Stomach (tissue), 9 donors: ENCODE measurements around the gene TOB2. TPM values are rescaled to one million over a fixed set of nuclear protein-coding genes. Genes with fewer than 3 reads are reported as not detected.
A peak's percentile ranks its signal among the peaks of the same experiment; 100 is the strongest.

Source experiments
- DNase-seq, 2 donors: peaks; one replicate each; pipeline versions ENCODE4 v3.0.0 to v3.0.0-alpha.2; 2013 to 2019
- H3K27ac ChIP-seq, 5 donors: fragments of 200-600 bp in 4 of 5; sonication (generic) in 4 of 5; one replicate each; pipeline ENCODE4 v1.5.1; 2013 to 2019; ENCODE audit warnings: mild to moderate bottlenecking in 1 of 5, moderate library complexity in 1 of 5
- H3K27me3 ChIP-seq, 3 donors: fragments of 200-600 bp; sonication (generic); one replicate each; pipeline ENCODE4 v1.5.1; 2017 to 2019; ENCODE audit warnings: mixed run types in 1 of 3
- H3K36me3 ChIP-seq, 4 donors: fragments of 200-600 bp; sonication (generic); 1 replicate in 3 of 4; 2 replicates in 1 of 4; pipeline ENCODE4 v1.5.1; 2016 to 2019
- H3K4me1 ChIP-seq, 4 donors: fragments of 200-600 bp; sonication (generic); one replicate each; pipeline ENCODE4 v1.5.1; 2016 to 2019
- H3K4me3 ChIP-seq, 4 donors: fragments of 200-600 bp; sonication (generic) in 3 of 4; one replicate each; pipeline ENCODE4 v1.5.1; 2016 to 2019; ENCODE audit warnings: mild to moderate bottlenecking in 1 of 4
- H3K9me3 ChIP-seq, 4 donors: fragments of 200-600 bp; sonication (generic); one replicate each; pipeline ENCODE4 v1.5.1; 2016 to 2019
- CTCF ChIP-seq, 7 experiments: fragments of 450-650 bp in 4 of 7; fragments of 200-600 bp in 3 of 7; sonication (generic) in 3 of 7; IDR thresholded peaks; one replicate each; pipeline ENCODE4 v1.5.1; 2016 to 2019; ENCODE audit warnings: antibody characterized with exemption in 7 of 7, control low read depth in 2 of 7, mild to moderate bottlenecking in 1 of 7
- EP300 ChIP-seq: sonication (generic); formaldehyde crosslinking; IDR thresholded peaks from one replicate; pipeline ENCODE4 v1.6.1; 2017; ENCODE audit warnings: antibody characterized with exemption
- POLR2A ChIP-seq, 4 donors: fragments of 450-650 bp; IDR thresholded peaks; one replicate each; pipeline ENCODE4 v1.6.1; 2016; ENCODE audit warnings: antibody characterized with exemption in 4 of 4, control low read depth in 2 of 4, mild to moderate bottlenecking in 1 of 4, moderate library complexity in 1 of 4
- POLR2AphosphoS5 ChIP-seq, 3 donors: sonication (generic); formaldehyde crosslinking; IDR thresholded peaks; one replicate each; pipeline ENCODE4 v1.6.1; 2016; ENCODE audit warnings: antibody characterized with exemption in 3 of 3
- WGBS, 5 donors: extraction: QIAGEN DNeasy Blood & Tissue Kit in 3 of 5; methylation state at CpG; one replicate each; pipeline versions ENCODE4 v1.1.5 to v1.1.7; 2013 to 2018; 5-methylcytosine and 5-hydroxymethylcytosine counted together
- intact Hi-C: fragments of 100-400 bp; cut with DNase I; formaldehyde crosslinking; loops from one replicate; pipeline ENCODE4 v1.15.1; 2023; ENCODE audit warnings: low total_unique reads
- polyA plus RNA-seq, 3 donors: library from polyadenylated mRNA; stranded (reverse); fragments of 200-250 nt; gene quantifications; one replicate each; pipeline ENCODE4 v1.2.3, GENCODE V29; 2013
- total RNA-seq, 5 donors: library from RNA; depleted of rRNA; stranded (reverse); fragments of >200 nt; gene quantifications; one replicate each; pipeline versions ENCODE4 v1.1.0 to v1.2.3, GENCODE V29; 2014 to 2016
- donor health status: healthy with polysubstance abuse.
- donor health status: Bipolar disorder and iron deficiency.
- donor health status: healthy.

Gene TOB2
- total and polyA plus RNA-seq, 8 donors, result 11.0 to 42.4 (median 24.5) TPM

GRCh38 chr22:41395531-41396240, 50.9 kb downstream of the TOB2 start:
- Histone ChIP-seq H3K4me3 (no peak overlapping the region), H3K36me3 (peaks cover 47 to 87% (median 74%) of the 10 kb centered on the region in 4 donors), H3K27ac (no peak overlapping the region), H3K4me1 (peaks cover 0 to 10% (median 4%) of the 10 kb centered on the region in 4 donors), H3K27me3 (no peaks in the 10 kb centered on the region), H3K9me3 (no peaks in the 10 kb centered on the region)
- no peak for TF ChIP-seq POLR2A (IDR thresholded peaks at IDR 0.05)
- no peak for TF ChIP-seq EP300
- TF ChIP-seq CTCF (IDR thresholded peaks at IDR 0.05), result no peak
- intact Hi-C loops, result loop anchor here (5.0 kb wide), 1 partner anchor 132 kb away; no protein-coding TSS in a partner anchor
- no peak for DNase-seq
- WGBS, 5 donors, result 92 to 96% (median 95%) methylated on average over 35 to 37 of the region's 37 CpGs

- no peak for DNase-seq
- H3K27ac ChIP-seq, result peak overlapping the region in 1 of 5 donors; percentile 58
- no peaks in the 10 kb centered on the region for H3K9me3 ChIP-seq
- 92 to 95% (median 93%) methylated on average over 10 to 11 of the region's 11 CpGs for WGBS, 5 donors
- intact Hi-C loops, result no loop called here
- no peaks in the 10 kb centered on the region for H3K27me3 ChIP-seq
- H3K36me3 ChIP-seq, result peaks cover 54 to 97% (median 87%) of the 10 kb centered on the region in 4 donors
- no peak overlapping the region for H3K4me3 ChIP-seq
- TF ChIP-seq POLR2A (IDR thresholded peaks at IDR 0.05) (no peak), CTCF (IDR thresholded peaks at IDR 0.05) (no peak), EP300 (no peak), POLR2AphosphoS5 (IDR thresholded peaks at IDR 0.05) (no peak)
- H3K4me1 ChIP-seq, result peaks cover 0 to 10% (median 4%) of the 10 kb centered on the region in 4 donors
These were observed 52.6 kb downstream of the TOB2 start for GRCh38 chr22:41394012-41394356.

DNA sequence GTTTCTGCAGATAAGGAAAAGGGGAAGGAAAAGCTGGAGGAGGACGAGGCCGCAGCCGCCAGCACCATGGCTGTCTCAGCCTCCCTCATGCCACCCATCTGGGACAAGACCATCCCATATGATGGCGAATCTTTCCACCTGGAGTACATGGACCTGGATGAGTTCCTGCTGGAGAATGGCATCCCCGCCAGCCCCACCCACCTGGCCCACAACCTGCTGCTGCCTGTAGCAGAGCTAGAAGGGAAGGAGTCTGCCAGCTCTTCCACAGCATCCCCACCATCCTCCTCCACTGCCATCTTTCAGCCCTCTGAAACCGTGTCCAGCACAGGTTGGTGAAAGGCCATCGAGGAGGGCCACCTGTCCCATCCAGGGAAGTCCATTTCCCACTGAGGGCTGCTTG, 59.3 kb downstream of the TOB2 start:
- Histone ChIP-seq H3K4me1 (peaks cover 14 to 28% (median 15%) of the 10 kb centered on the region in 4 donors), H3K27ac (no peak overlapping the region), H3K27me3 (no peaks in the 10 kb centered on the region), H3K36me3 (peaks cover 13 to 57% (median 52%) of the 10 kb centered on the region in 4 donors), H3K9me3 (no peaks in the 10 kb centered on the region), H3K4me3 (no peak overlapping the region)
- 81 to 94% (median 88%) methylated on average over 5 to 7 of the region's 7 CpGs for WGBS, 5 donors
- no peak for TF ChIP-seq POLR2A (IDR thresholded peaks at IDR 0.05)
- TF ChIP-seq EP300, result no peak
- TF ChIP-seq POLR2AphosphoS5 (IDR thresholded peaks at IDR 0.05), result no peak
- TF ChIP-seq CTCF (IDR thresholded peaks at IDR 0.05), result no peak
- no peak for DNase-seq
- intact Hi-C loops, result no loop called here

DNA sequence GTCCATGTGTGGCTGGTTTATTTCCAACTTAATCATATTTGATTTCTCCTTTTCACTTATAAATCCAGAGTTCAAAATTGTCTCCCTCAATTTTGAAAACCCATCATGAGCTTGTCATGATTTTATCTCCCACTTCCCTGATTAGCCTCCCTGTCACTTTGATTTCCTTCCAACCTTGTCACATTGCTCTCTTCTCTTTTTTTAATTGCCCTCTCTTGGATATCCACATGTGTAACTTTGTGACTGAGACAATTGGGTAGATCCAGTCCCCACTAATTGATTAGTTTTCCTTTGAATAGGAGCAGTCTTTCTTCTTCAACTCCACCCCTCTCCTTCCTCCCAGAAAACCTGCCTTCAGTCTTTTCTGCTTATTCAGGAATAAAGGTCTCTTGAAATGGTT, 62.5 kb downstream of the TOB2 start:
- no peak overlapping the region for H3K4me3 ChIP-seq
- peak overlapping the region in 2 of 5 donors; percentile 93 to 96 for H3K27ac ChIP-seq
- H3K9me3 ChIP-seq, result no peaks in the 10 kb centered on the region
- no peak for DNase-seq
- TF ChIP-seq EP300, result no peak
- TF ChIP-seq CTCF (IDR thresholded peaks at IDR 0.05), result no peak
- no peak for TF ChIP-seq POLR2A (IDR thresholded peaks at IDR 0.05)
- TF ChIP-seq POLR2AphosphoS5 (IDR thresholded peaks at IDR 0.05), result no peak
- H3K4me1 ChIP-seq, result peaks cover 28 to 40% (median 29%) of the 10 kb centered on the region in 4 donors
- intact Hi-C loops, result no loop called here
- H3K36me3 ChIP-seq, result peaks cover 8 to 25% (median 21%) of the 10 kb centered on the region in 4 donors
- no peaks in the 10 kb centered on the region for H3K27me3 ChIP-seq

Other genes starting within 250 kb of the TOB2 start
- gene L3MBTL2, start 241.5 kb downstream of the TOB2 start, total RNA-seq, result 10 to 100 TPM in 4 of 5 donors, 1 to 10 TPM in 1; 3.2 to 69.6 (median 15.1) TPM
- 10 to 100 TPM; 11.0 to 13.2 (median 11.5) TPM for gene L3MBTL2, start 241.5 kb downstream of the TOB2 start, polyA plus RNA-seq
- 10 to 100 TPM in 1 of 5 donors, 1 to 10 TPM in 4; 1.4 to 15.6 (median 5.8) TPM for gene CHADL, start 205.9 kb downstream of the TOB2 start, total RNA-seq
- gene CHADL, start 205.9 kb downstream of the TOB2 start, polyA plus RNA-seq, result 1 to 10 TPM; 2.0 to 5.4 (median 5.4) TPM
- gene RANGAP1, start 160.6 kb downstream of the TOB2 start, total RNA-seq, result 100 to 1,000 TPM in 2 of 5 donors, 10 to 100 TPM in 3; 18.9 to 127 (median 61.7) TPM
- gene RANGAP1, start 160.6 kb downstream of the TOB2 start, polyA plus RNA-seq, result 10 to 100 TPM; 29.5 to 40.0 (median 37.0) TPM
- gene ZC3H7B, start 145.3 kb downstream of the TOB2 start, total RNA-seq, result 10 to 100 TPM in 4 of 5 donors, 1 to 10 TPM in 1; 4.7 to 40.1 (median 29.7) TPM
- 10 to 100 TPM; 13.5 to 29.0 (median 20.5) TPM for gene ZC3H7B, start 145.3 kb downstream of the TOB2 start, polyA plus RNA-seq
- 10 to 100 TPM in 3 of 5 donors, 1 to 10 TPM in 2; 7.0 to 29.1 (median 19.3) TPM for gene TEF, start 64.9 kb downstream of the TOB2 start, total RNA-seq
- gene TEF, start 64.9 kb downstream of the TOB2 start, polyA plus RNA-seq, result 10 to 100 TPM in 1 of 3 donors, 1 to 10 TPM in 2; 6.7 to 12.2 (median 8.2) TPM
- 10 to 100 TPM in 4 of 5 donors, under 1 TPM in 1; 0.58 to 54.5 (median 28.8) TPM for gene PHF5A, start 21.9 kb upstream of the TOB2 start, total RNA-seq
- 10 to 100 TPM; 42.8 to 51.9 (median 48.0) TPM for gene PHF5A, start 21.9 kb upstream of the TOB2 start, polyA plus RNA-seq
- 100 to 1,000 TPM in 3 of 5 donors, 10 to 100 TPM in 2; 87.0 to 238 (median 116) TPM for gene ACO2, start 22.3 kb upstream of the TOB2 start, total RNA-seq
- 10 to 100 TPM; 46.6 to 51.5 (median 51.1) TPM for gene ACO2, start 22.3 kb upstream of the TOB2 start, polyA plus RNA-seq
- gene POLR3H, start 97.7 kb upstream of the TOB2 start, total RNA-seq, result 10 to 100 TPM in 2 of 5 donors, 1 to 10 TPM in 3; 2.6 to 13.4 (median 7.1) TPM
- 10 to 100 TPM; 16.6 to 21.7 (median 16.7) TPM for gene POLR3H, start 97.7 kb upstream of the TOB2 start, polyA plus RNA-seq
- gene CSDC2, start 114.2 kb upstream of the TOB2 start, total RNA-seq, result 1 to 10 TPM in 3 of 5 donors, under 1 TPM in 1, not detected in 1; 0.89 to 6.5 (median 1.4) TPM
- 1 to 10 TPM; 1.8 to 5.5 (median 2.8) TPM for gene CSDC2, start 114.2 kb upstream of the TOB2 start, polyA plus RNA-seq
- gene PMM1, start 143.0 kb upstream of the TOB2 start, total RNA-seq, result 100 to 1,000 TPM in 1 of 5 donors, 10 to 100 TPM in 4; 15.2 to 131 (median 41.9) TPM
- 100 to 1,000 TPM in 2 of 3 donors, 10 to 100 TPM in 1; 54.6 to 126 (median 102) TPM for gene PMM1, start 143.0 kb upstream of the TOB2 start, polyA plus RNA-seq
- gene DESI1, start 174.2 kb upstream of the TOB2 start, total RNA-seq, result 10 to 100 TPM; 10.4 to 39.7 (median 15.4) TPM
- gene DESI1, start 174.2 kb upstream of the TOB2 start, polyA plus RNA-seq, result 10 to 100 TPM; 11.9 to 17.4 (median 16.2) TPM
- 100 to 1,000 TPM in 4 of 5 donors, 10 to 100 TPM in 1; 40.3 to 315 (median 162) TPM for gene XRCC6, start 174.5 kb upstream of the TOB2 start, total RNA-seq
- 100 to 1,000 TPM; 117 to 137 (median 129) TPM for gene XRCC6, start 174.5 kb upstream of the TOB2 start, polyA plus RNA-seq
- 100 to 1,000 TPM in 1 of 5 donors, 10 to 100 TPM in 4; 12.2 to 151 (median 60.7) TPM for gene SNU13, start 242.1 kb upstream of the TOB2 start, total RNA-seq
- gene SNU13, start 242.1 kb upstream of the TOB2 start, polyA plus RNA-seq, result 100 to 1,000 TPM; 131 to 154 (median 152) TPM